GM12892 (cell line): ENCODE results near the gene RBM33.

ENCODE experiments used
- POLR2A ChIP-seq: IDR thresholded peaks from 2 replicates; pipeline ENCODE4 v1.6.1; 2011; ENCODE audit warnings: low read depth, low read length, control low read depth
- POLR2AphosphoS5 ChIP-seq: IDR thresholded peaks from 2 replicates; pipeline ENCODE4 v1.6.1; 2011; ENCODE audit warnings: low read depth, low read length, control low read depth
- TAF1 ChIP-seq: IDR thresholded peaks from 2 replicates; pipeline ENCODE4 v1.6.1; 2011; ENCODE audit warnings: low read depth, mild to moderate bottlenecking, control low read depth, low read length, borderline replicate concordance

DNA sequence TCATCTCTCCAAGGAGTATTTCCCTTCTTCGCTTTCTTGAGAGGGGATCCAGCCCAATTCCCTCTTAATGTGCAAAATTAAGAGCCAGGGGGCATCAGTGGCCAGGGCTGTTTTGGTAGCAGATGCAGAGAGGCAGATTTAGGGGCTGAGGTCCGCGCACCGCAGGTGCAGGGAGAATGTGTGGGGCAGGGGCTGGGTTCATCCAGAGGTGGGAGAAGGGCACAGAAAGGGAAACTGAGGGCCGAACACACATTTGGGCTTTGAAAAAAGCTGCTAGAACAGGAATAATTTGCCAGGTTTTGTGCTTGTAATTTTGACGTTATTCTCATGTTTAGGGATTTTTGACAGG, 174.3 kb downstream of the RBM33 start:
- TF ChIP-seq TAF1 = no peak
- TF ChIP-seq POLR2A = no peak
- no peak for TF ChIP-seq POLR2AphosphoS5
